ENCODE measurements around the gene ERC1.
"Not testable (repeated sequence)": the region's sequence is repeated elsewhere in the genome, so short reads cannot be mapped to it uniquely, and the experiment has no call there.

The ERC1 gene

GRCh38 chr12:1189163-1189562 is 198.1 kb downstream of the ERC1 start:
- no peak for DNase-seq (ENCODE audit: low read depth)

- no peak for DNase-seq (ENCODE audit: low read depth)
These were observed 204.5 kb downstream of the ERC1 start for GRCh38 chr12:1195513-1195912.

GRCh38 chr12:1197264-1198018 is 206.4 kb downstream of the ERC1 start:
- no peak for DNase-seq (ENCODE audit: low read depth)

GRCh38 chr12:1198854-1199253 is 207.8 kb downstream of the ERC1 start:
- DNase-seq (ENCODE audit: low read depth), result not testable (repeated sequence)

GRCh38 chr12:1199700-1200099 is 208.7 kb downstream of the ERC1 start:
- no peak for DNase-seq (ENCODE audit: low read depth)

GRCh38 chr12:1201030-1201429 is 210.0 kb downstream of the ERC1 start:
- no peak for DNase-seq (ENCODE audit: low read depth)

GRCh38 chr12:1201886-1202285 is 210.9 kb downstream of the ERC1 start:
- DNase-seq (ENCODE audit: low read depth), result no peak

GRCh38 chr12:1203735-1204019 is 212.7 kb downstream of the ERC1 start:
- no peak for DNase-seq (ENCODE audit: low read depth)

GRCh38 chr12:1204581-1205121 is 213.6 kb downstream of the ERC1 start:
- no peak for DNase-seq (ENCODE audit: low read depth)

- DNase-seq (ENCODE audit: low read depth), result no peak
These were observed 214.6 kb downstream of the ERC1 start for GRCh38 chr12:1205512-1206060.

- no peak for DNase-seq (ENCODE audit: low read depth)
These were observed 215.2 kb downstream of the ERC1 start for GRCh38 chr12:1206118-1206734.

- no peak for DNase-seq (ENCODE audit: low read depth)
These were observed 216.3 kb downstream of the ERC1 start for GRCh38 chr12:1207276-1207675.

GRCh38 chr12:1208719-1209118 is 217.7 kb downstream of the ERC1 start:
- not testable (repeated sequence) for DNase-seq (ENCODE audit: low read depth)

- DNase-seq (ENCODE audit: low read depth), result no peak
These were observed 221.5 kb downstream of the ERC1 start for GRCh38 chr12:1212526-1212925.

- peak; percentile 49 for DNase-seq (ENCODE audit: low read depth)
These were observed 222.2 kb downstream of the ERC1 start for GRCh38 chr12:1213205-1213604.

- DNase-seq (ENCODE audit: low read depth), result no peak
These were observed 222.7 kb downstream of the ERC1 start for GRCh38 chr12:1213618-1214205.

GRCh38 chr12:1216560-1216959 is 225.5 kb downstream of the ERC1 start:
- no peak for DNase-seq (ENCODE audit: low read depth)

- no peak for DNase-seq (ENCODE audit: low read depth)
These were observed 226.3 kb downstream of the ERC1 start for GRCh38 chr12:1217191-1217949.

GRCh38 chr12:1218369-1218768 is 227.3 kb downstream of the ERC1 start:
- DNase-seq (ENCODE audit: low read depth), result no peak

GRCh38 chr12:1220127-1221092 is 229.4 kb downstream of the ERC1 start:
- DNase-seq (ENCODE audit: low read depth), result no peak

Data from activated T-cell treated with anti-CD3 and anti-CD28 coated beads for 48 hours (primary cell).